Mucosa of stomach (tissue), 1 donor: ENCODE data around the gene VPS29.

Source experiments
- H3K27me3 ChIP-seq: one replicate; pipeline ENCODE4 v1.7.0; 2013; ENCODE audit warnings: mild to moderate bottlenecking, low read length; ENCODE audit not compliant: control insufficient read depth, insufficient read depth
- H3K36me3 ChIP-seq: one replicate; pipeline ENCODE4 v1.7.0; 2013; ENCODE audit warnings: low read length; ENCODE audit not compliant: control insufficient read depth, insufficient read depth
- H3K4me1 ChIP-seq: one replicate; pipeline ENCODE4 v1.7.0; 2013; ENCODE audit warnings: mild to moderate bottlenecking, low read length; ENCODE audit not compliant: control insufficient read depth, insufficient read depth
- H3K4me3 ChIP-seq: one replicate; pipeline ENCODE4 v1.7.0; 2013; ENCODE audit warnings: low read length
- H3K9ac ChIP-seq: one replicate; pipeline ENCODE4 v1.7.0; 2013; ENCODE audit warnings: mild to moderate bottlenecking, low read length, moderate library complexity
- H3K9me3 ChIP-seq: one replicate; pipeline ENCODE4 v1.7.0; 2013; ENCODE audit warnings: mild to moderate bottlenecking, low read length, moderate library complexity; ENCODE audit not compliant: control insufficient read depth
- donor health status: Pancreatic carcinoma.

VPS29 gene

GRCh38 chr12:110516995-110517394 is 15.1 kb upstream of the VPS29 start:
- Histone ChIP-seq H3K4me3 (no peak overlapping the region), H3K36me3 (no peaks in the 10 kb centered on the region), H3K9me3 (no peaks in the 10 kb centered on the region), H3K9ac (no peak overlapping the region), H3K27me3 (no peaks in the 10 kb centered on the region), H3K4me1 (no peaks in the 10 kb centered on the region)

- H3K4me1 ChIP-seq = no peaks in the 10 kb centered on the region
- no peaks in the 10 kb centered on the region for H3K36me3 ChIP-seq
Measured at GRCh38 chr12:110514363-110514762, 12.5 kb upstream of the VPS29 start.

GRCh38 chr12:110513842-110514241 is 11.9 kb upstream of the VPS29 start:
- Histone ChIP-seq H3K27me3 (no peaks in the 10 kb centered on the region), H3K4me3 (no peak overlapping the region), H3K9me3 (no peaks in the 10 kb centered on the region), H3K9ac (no peak overlapping the region), H3K4me1 (no peaks in the 10 kb centered on the region), H3K36me3 (no peaks in the 10 kb centered on the region)

More at GRCh38 chr12:110514363-110514762, 12.5 kb upstream of the VPS29 start:
- Histone ChIP-seq H3K9me3 (no peaks in the 10 kb centered on the region), H3K4me3 (no peak overlapping the region), H3K9ac (no peak overlapping the region), H3K27me3 (no peaks in the 10 kb centered on the region)

GRCh38 chr12:110508071-110508586 is 6.2 kb upstream of the VPS29 start:
- no peaks in the 10 kb centered on the region for H3K9me3 ChIP-seq
- H3K36me3 ChIP-seq = no peaks in the 10 kb centered on the region
- H3K4me1 ChIP-seq = no peaks in the 10 kb centered on the region
- no peaks in the 10 kb centered on the region for H3K27me3 ChIP-seq
- H3K9ac ChIP-seq = no peak overlapping the region
- H3K4me3 ChIP-seq = no peak overlapping the region

GRCh38 chr12:110505332-110505731 is 3.4 kb upstream of the VPS29 start:
- H3K9ac ChIP-seq = no peak overlapping the region
- H3K27me3 ChIP-seq = no peaks in the 10 kb centered on the region
- peaks cover 13% of the 10 kb centered on the region for H3K4me1 ChIP-seq
- H3K4me3 ChIP-seq = no peak overlapping the region
- no peaks in the 10 kb centered on the region for H3K9me3 ChIP-seq
- no peaks in the 10 kb centered on the region for H3K36me3 ChIP-seq

DNA sequence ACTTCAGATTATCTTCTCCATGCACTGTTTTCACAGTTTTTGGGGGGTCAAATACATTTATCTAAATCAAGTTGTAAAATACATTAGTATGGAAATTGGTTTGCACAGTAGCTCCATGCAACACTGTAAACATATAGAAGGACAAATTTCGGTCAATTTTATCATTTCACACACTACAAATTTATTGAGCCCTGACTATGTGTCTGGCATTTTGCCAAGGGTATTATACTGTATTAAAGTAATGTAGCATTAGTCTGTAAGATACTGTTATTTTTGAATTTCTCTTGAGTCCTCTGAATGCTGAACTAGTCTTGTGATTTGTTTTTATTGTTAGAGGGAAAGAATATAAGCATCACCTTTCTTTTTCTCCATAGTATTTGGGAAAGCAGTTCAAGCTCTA is 1.5 kb upstream of the VPS29 start:
- no peaks in the 10 kb centered on the region for H3K27me3 ChIP-seq
- peaks cover 17% of the 10 kb centered on the region for H3K4me1 ChIP-seq
- no peak overlapping the region for H3K4me3 ChIP-seq
- no peaks in the 10 kb centered on the region for H3K36me3 ChIP-seq
- no peaks in the 10 kb centered on the region for H3K9me3 ChIP-seq
- H3K9ac ChIP-seq = no peak overlapping the region

- H3K9ac ChIP-seq = peak overlapping the region; percentile 86
- peak overlapping the region; percentile 70 for H3K4me3 ChIP-seq
- H3K36me3 ChIP-seq = no peaks in the 10 kb centered on the region
- no peaks in the 10 kb centered on the region for H3K9me3 ChIP-seq
- peaks cover 17% of the 10 kb centered on the region for H3K4me1 ChIP-seq
- no peaks in the 10 kb centered on the region for H3K27me3 ChIP-seq
Measured at GRCh38 chr12:110501399-110501751, 536 bp downstream of the VPS29 start.

GRCh38 chr12:110498984-110499706 is 2.8 kb downstream of the VPS29 start:
- H3K27me3 ChIP-seq = no peaks in the 10 kb centered on the region

GRCh38 chr12:110475426-110475825 is 26.5 kb downstream of the VPS29 start:
- Histone ChIP-seq H3K4me3 (no peak overlapping the region), H3K4me1 (no peaks in the 10 kb centered on the region), H3K27me3 (no peaks in the 10 kb centered on the region), H3K9ac (no peak overlapping the region), H3K9me3 (no peaks in the 10 kb centered on the region), H3K36me3 (no peaks in the 10 kb centered on the region)

More at GRCh38 chr12:110498984-110499706, 2.8 kb downstream of the VPS29 start:
- Histone ChIP-seq H3K36me3 (no peaks in the 10 kb centered on the region), H3K9ac (no peak overlapping the region), H3K9me3 (no peaks in the 10 kb centered on the region), H3K4me1 (peaks cover 17% of the 10 kb centered on the region), H3K4me3 (no peak overlapping the region)

DNA sequence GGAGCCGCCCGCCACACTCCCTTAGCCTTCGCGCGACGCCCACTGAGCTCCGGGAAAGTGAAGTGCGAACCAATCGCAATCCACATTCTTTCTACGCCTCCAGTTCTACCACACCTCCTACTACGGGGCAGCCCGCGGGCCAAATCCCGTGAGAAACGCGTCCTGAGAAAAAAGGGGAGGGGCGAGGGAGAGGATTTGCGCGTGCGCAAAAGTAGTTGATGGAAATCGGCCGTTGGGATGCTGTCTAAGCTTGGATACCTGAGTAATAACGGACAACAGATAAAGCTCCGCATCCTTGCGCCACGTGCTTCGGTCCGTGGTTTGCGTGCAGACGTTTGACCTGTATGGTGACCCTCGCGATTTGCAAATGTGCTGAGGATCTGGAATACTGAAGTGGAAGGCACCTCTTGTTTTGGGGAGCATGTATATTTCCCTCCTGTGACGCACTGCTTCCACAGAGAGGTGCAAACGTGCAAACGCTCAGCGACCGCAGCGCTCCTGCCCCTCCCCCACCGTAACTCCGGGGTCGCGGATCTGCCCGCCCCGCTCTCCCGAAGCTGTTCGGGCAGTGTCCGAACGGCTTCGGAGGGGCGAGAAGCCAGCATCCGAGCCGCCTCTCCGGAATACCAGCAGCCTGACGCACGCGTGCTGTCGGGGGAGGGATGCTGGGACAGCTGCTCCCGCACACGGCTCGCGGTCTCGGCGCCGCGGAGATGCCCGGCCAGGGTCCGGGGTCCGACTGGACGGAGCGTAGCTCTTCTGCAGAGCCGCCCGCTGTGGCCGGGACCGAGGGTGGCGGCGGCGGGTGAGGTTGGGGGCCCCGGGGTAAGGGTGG is 33.5 kb downstream of the VPS29 start, which contains the start of the genes FAM216A and GPN3:
Gene FAM216A, plus strand, starts transcription at position 632 of the 835 bp plus-strand sequence. Its CDS starts 31 bp downstream, at position 663.
Gene GPN3, minus strand, starts transcription at position 44 of the 835 bp plus-strand sequence. CDS start 54 bp downstream, outside the sequence.
- H3K36me3 ChIP-seq = no peaks in the 10 kb centered on the region
- no peaks in the 10 kb centered on the region for H3K9me3 ChIP-seq
- peak within 1 kb of the TSS; percentile 73 for H3K9ac ChIP-seq
- no peaks in the 10 kb centered on the region for H3K4me1 ChIP-seq
- H3K27me3 ChIP-seq = no peaks in the 10 kb centered on the region
- H3K4me3 ChIP-seq = peak within 1 kb of the TSS; percentile 90

DNA sequence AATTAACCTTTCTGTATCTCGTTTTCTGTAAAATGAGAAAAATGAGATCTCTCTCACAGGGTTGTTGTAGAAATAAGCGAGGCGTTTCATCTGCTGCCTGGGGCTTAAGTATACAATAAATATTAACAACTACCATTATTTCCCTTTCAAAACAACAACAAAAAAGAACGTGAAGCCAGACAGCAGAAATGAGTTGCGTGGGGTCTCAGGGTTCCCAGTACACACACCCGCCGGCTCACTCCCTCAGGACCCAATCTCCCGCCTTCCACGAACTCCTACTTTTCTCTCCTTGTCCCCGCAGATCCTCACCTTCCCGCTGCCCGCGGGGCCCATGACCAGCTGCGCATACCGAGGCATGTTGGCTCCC is 34.1 kb downstream of the VPS29 start:
- no peaks in the 10 kb centered on the region for H3K9me3 ChIP-seq
- no peaks in the 10 kb centered on the region for H3K4me1 ChIP-seq
- H3K27me3 ChIP-seq = no peaks in the 10 kb centered on the region
- H3K4me3 ChIP-seq = peak overlapping the region; percentile 90
- no peaks in the 10 kb centered on the region for H3K36me3 ChIP-seq
- H3K9ac ChIP-seq = peak overlapping the region; percentile 73

GRCh38 chr12:110466791-110467190 is 35.1 kb downstream of the VPS29 start:
- Histone ChIP-seq H3K9me3 (no peaks in the 10 kb centered on the region), H3K36me3 (no peaks in the 10 kb centered on the region), H3K4me3 (no peak overlapping the region), H3K4me1 (no peaks in the 10 kb centered on the region), H3K9ac (no peak overlapping the region), H3K27me3 (no peaks in the 10 kb centered on the region)
